B cell (primary cell): ENCODE measurements around the gene CCDC170. TPM values are rescaled to one million over a fixed set of nuclear protein-coding genes. Genes with fewer than 3 reads are reported as not detected.

Experiments used
- ATAC-seq: fragments of 200-7000 bp; cut with Tn5 transposase; one replicate; pipeline ENCODE4 v1.10.0; 2021; ENCODE audit warnings: low read depth, mild to moderate bottlenecking, moderate number of reproducible peaks, moderate library complexity
- CTCF ChIA-PET: fragments of 350-600 bp; sonication (Branson Sonifier 250); formaldehyde crosslinking; loops from one replicate; lab custom pipeline; 2021; ENCODE audit warnings: antibody characterized with exemption, inconsistent platforms; lab: Charles Lee
- POLR2A ChIA-PET: fragments of 350-600 bp; sonication (Branson Sonifier 250); formaldehyde crosslinking; loops from one replicate; lab custom pipeline; 2021; ENCODE audit warnings: antibody characterized with exemption; lab: Charles Lee
- DNase-seq: peaks from one replicate; pipeline ENCODE4 v3.0.0; 2013
- H2AFZ ChIP-seq: 2 replicates; pipeline ENCODE4 v1.6.1; 2012; ENCODE audit warnings: mild to moderate bottlenecking, low read depth, low read length; ENCODE audit not compliant: insufficient read depth, poor library complexity, severe bottlenecking
- H3K27ac ChIP-seq, 2 donors: 1 replicate in 1 of 2; 2 replicates in 1 of 2; pipeline ENCODE4 v1.5.1; 2012 to 2013; ENCODE audit warnings: low read length in 2 of 2, mild to moderate bottlenecking in 2 of 2, moderate library complexity in 1 of 2
- H3K27me3 ChIP-seq, 4 experiments: fragments of 200-600 bp in 1 of 4; sonication (generic) in 1 of 4; replicated peaks in 1 of 4; 1 replicate in 2 of 4; 2 replicates in 2 of 4; pipeline versions ENCODE4 v1.6.1 to v1.7.0; 2013 to 2016; ENCODE audit warnings: low read length in 3 of 4, mild to moderate bottlenecking in 2 of 4, mixed read lengths in 1 of 4, moderate library complexity in 1 of 4; ENCODE audit not compliant: insufficient read depth in 4 of 4, control insufficient read depth in 3 of 4; ENCODE audit errors: control extremely low read depth in 1 of 4
- H3K36me3 ChIP-seq, 2 experiments: replicated peaks in 1 of 2; 1 replicate in 1 of 2; 2 replicates in 1 of 2; pipeline versions ENCODE4 v1.6.1 to v1.7.1; 2013; ENCODE audit warnings: low read length in 1 of 2; ENCODE audit not compliant: insufficient read depth in 2 of 2, control insufficient read depth in 1 of 2; ENCODE audit errors: control extremely low read depth in 1 of 2, extremely low read depth in 1 of 2
- H3K4me1 ChIP-seq, 2 donors: fragments of 200-600 bp in 1 of 2; sonication (generic) in 1 of 2; 1 replicate in 1 of 2; 2 replicates in 1 of 2; pipeline versions ENCODE4 v1.5.1 to v1.6.1; 2013 to 2017; ENCODE audit warnings: low read length in 2 of 2; ENCODE audit not compliant: control insufficient read depth in 2 of 2, insufficient read depth in 2 of 2
- H3K4me2 ChIP-seq: replicated peaks from 2 replicates; pipeline ENCODE3; 2012; ENCODE audit warnings: mild to moderate bottlenecking, low read depth, low read length; ENCODE audit not compliant: poor library complexity, severe bottlenecking
- H3K4me3 ChIP-seq, 5 experiments: fragments of 200-600 bp in 1 of 5; sonication (generic) in 1 of 5; 1 replicate in 3 of 5; 2 replicates in 2 of 5; pipeline versions ENCODE4 v1.5.1 to v1.7.0; 2011 to 2016; ENCODE audit warnings: low read length in 4 of 5, mild to moderate bottlenecking in 4 of 5, low read depth in 2 of 5, control low read depth in 1 of 5, moderate library complexity in 1 of 5; ENCODE audit not compliant: insufficient read depth in 1 of 5; ENCODE audit errors: control extremely low read depth in 1 of 5, extremely low read depth in 1 of 5
- H3K79me2 ChIP-seq: fragments of 200-600 bp; sonication (generic); one replicate; pipeline ENCODE4 v1.6.0; 2016; ENCODE audit warnings: low read length; ENCODE audit not compliant: control insufficient read depth, insufficient read depth
- H3K9ac ChIP-seq: fragments of 200-600 bp; sonication (generic); 2 replicates; pipeline ENCODE4 v1.6.1; 2017; ENCODE audit warnings: mild to moderate bottlenecking, low read length, moderate library complexity
- H3K9me3 ChIP-seq, 3 donors: one replicate each; pipeline versions ENCODE4 v1.6.1 to v1.7.1; 2013; ENCODE audit warnings: low read length in 2 of 3; ENCODE audit not compliant: control insufficient read depth in 2 of 3, insufficient read depth in 1 of 3; ENCODE audit errors: control extremely low read depth in 1 of 3
- H4K20me1 ChIP-seq: 2 replicates; pipeline ENCODE4 v1.6.0; 2012; ENCODE audit warnings: mild to moderate bottlenecking, low read length; ENCODE audit not compliant: insufficient read depth, control insufficient read depth, poor library complexity, severe bottlenecking
- H3K27ac Mint-ChIP-seq: one replicate; pipeline ENCODE4 v1.8.0; 2021; ENCODE audit warnings: mixed read lengths
- H3K27me3 Mint-ChIP-seq: one replicate; pipeline ENCODE4 v1.8.0; 2021; ENCODE audit warnings: mixed read lengths
- H3K4me1 Mint-ChIP-seq: one replicate; pipeline ENCODE4 v1.8.0; 2021; ENCODE audit warnings: mixed read lengths
- H3K4me3 Mint-ChIP-seq: one replicate; pipeline ENCODE4 v1.8.0; 2021; ENCODE audit warnings: mixed read lengths
- H3K9me3 Mint-ChIP-seq: one replicate; pipeline ENCODE4 v1.8.0; 2022; ENCODE audit warnings: mixed read lengths; ENCODE audit not compliant: insufficient read depth
- CTCF ChIP-seq: fragments of 200-600 bp; IDR thresholded peaks from one replicate; pipeline ENCODE4 v1.8.0; 2022; ENCODE audit warnings: antibody characterized with exemption, mild to moderate bottlenecking
- EZH2 ChIP-seq: IDR thresholded peaks from 2 replicates; pipeline ENCODE4 v1.6.1; 2012; ENCODE audit warnings: borderline replicate concordance, low read depth, mild to moderate bottlenecking, moderate library complexity, low read length; ENCODE audit not compliant: insufficient read depth, poor library complexity, severe bottlenecking
- WGBS: methylation state at CpG from one replicate; pipeline ENCODE4 v1.1.5; 2013; ENCODE audit warnings: missing lambda C conversion rate; ENCODE audit not compliant: insufficient coverage; 5-methylcytosine and 5-hydroxymethylcytosine counted together
- intact Hi-C: fragments of 100-400 bp; cut with micrococcal nuclease; formaldehyde crosslinking; loops from one replicate; pipeline ENCODE4 v1.10.0; 2022
- polyA plus RNA-seq: library from polyadenylated mRNA; depleted of rRNA; stranded (reverse); fragments of >200 nt; gene quantifications from 2 replicates; pipeline ENCODE4 v1.2.3, GENCODE V29; 2012
- total RNA-seq, 2 donors: library from RNA; stranded (reverse); fragments of 120-200 nt in 1 of 2; gene quantifications; 1 replicate in 1 of 2; 2 replicates in 1 of 2; pipeline versions ENCODE4 v1.2.3 to v1.2.4, GENCODE V29; 2013 to 2022

Gene CCDC170
- total and polyA plus RNA-seq, 2 donors (not counting 1 experiment from before 2014, with no cell fraction given) = 0.01 TPM; not detected in 1

- no peak for ATAC-seq
- H2AFZ ChIP-seq = no peak overlapping the region
- Mint-ChIP-seq H3K9me3 (no peaks in the 10 kb centered on the region), H3K27me3 (peaks cover 28% of the 10 kb centered on the region), H3K4me1 (no peaks in the 10 kb centered on the region), H3K4me3 (no peak overlapping the region), H3K27ac (no peak overlapping the region)
- intact Hi-C loops = no loop called here
- POLR2A ChIA-PET = no interaction called here
- H3K36me3 ChIP-seq = no peaks in the 10 kb centered on the region
- H3K79me2 ChIP-seq = no peaks in the 10 kb centered on the region
- DNase-seq = no peak
- no CpG with 5 or more reads among the region's 3 CpGs for WGBS
- H3K9ac ChIP-seq = no peak overlapping the region
- H3K4me3 ChIP-seq = no peak overlapping the region
- H3K27me3 ChIP-seq = no peaks in the 10 kb centered on the region
- H3K4me1 ChIP-seq = no peaks in the 10 kb centered on the region
- H3K9me3 ChIP-seq = no peaks in the 10 kb centered on the region
- H3K27ac ChIP-seq = no peak overlapping the region
- no peak overlapping the region for H3K4me2 ChIP-seq
- CTCF ChIA-PET = interaction anchor here (1.5 kb wide), 1 partner anchor 15 kb away, joined by 3 read pairs; no protein-coding TSS in a partner anchor
- TF ChIP-seq EZH2 (no peak), CTCF (no peak)
- H4K20me1 ChIP-seq = no peaks in the 10 kb centered on the region
Measured at GRCh38 chr6:151661509-151661908, 167.7 kb downstream of the CCDC170 start.

GRCh38 chr6:151661928-151662327 lies 168.1 kb downstream of the CCDC170 start:
- no peak for ATAC-seq
- no peak overlapping the region for H3K4me2 ChIP-seq
- H2AFZ ChIP-seq = no peak overlapping the region
- no peaks in the 10 kb centered on the region for H3K27me3 ChIP-seq
- H3K9me3 ChIP-seq = no peaks in the 10 kb centered on the region
- no peak overlapping the region for H3K4me3 ChIP-seq
- no peak for DNase-seq
- H3K27ac Mint-ChIP-seq = no peak overlapping the region
- no peak overlapping the region for H3K4me3 Mint-ChIP-seq
- H3K4me1 Mint-ChIP-seq = no peaks in the 10 kb centered on the region
- H3K4me1 ChIP-seq = no peaks in the 10 kb centered on the region
- POLR2A ChIA-PET = no interaction called here
- no peaks in the 10 kb centered on the region for H3K36me3 ChIP-seq
- no peaks in the 10 kb centered on the region for H4K20me1 ChIP-seq
- TF ChIP-seq CTCF (no peak), EZH2 (no peak)
- H3K27me3 Mint-ChIP-seq = peaks cover 28% of the 10 kb centered on the region
- WGBS = no CpG with 5 or more reads among the region's 4 CpGs
- H3K27ac ChIP-seq = no peak overlapping the region
- no peaks in the 10 kb centered on the region for H3K9me3 Mint-ChIP-seq
- intact Hi-C loops = no loop called here
- H3K9ac ChIP-seq = no peak overlapping the region
- CTCF ChIA-PET = interaction anchor here (1.5 kb wide), 1 partner anchor 14 kb away, joined by 3 read pairs; no protein-coding TSS in a partner anchor
- no peaks in the 10 kb centered on the region for H3K79me2 ChIP-seq
